ENCODE measurements around the gene EYS. TPM values are rescaled to one million over a fixed set of nuclear protein-coding genes. Genes with fewer than 3 reads are reported as not detected.

Gene EYS
- total RNA-seq, 1 experiment from 2014 or later, result not detected

- TF ChIP-seq CTCF (IDR thresholded peaks at IDR 0.05 in 2 of 3, conservative IDR thresholded peaks at IDR 0.05 in 1 of 3; ENCODE audit: borderline replicate concordance in 1 of 3, insufficient read depth in 1 of 3, low read depth in 2 of 3, low read length in 2 of 3) (no peak), EGR1 (IDR thresholded peaks at IDR 0.05; ENCODE audit: low read depth) (no peak), POLR2AphosphoS5 (IDR thresholded peaks at IDR 0.05; ENCODE audit: low read depth, low read length) (no peak), CBX3 (IDR thresholded peaks at IDR 0.05; ENCODE audit: low read depth) (no peak), SIN3A (IDR thresholded peaks at IDR 0.05; ENCODE audit: low read depth) (no peak), ATF3 (IDR thresholded peaks at IDR 0.05) (no peak), JUND (IDR thresholded peaks at IDR 0.05) (no peak), EZH2 (IDR thresholded peaks at IDR 0.05) (no peak), ZFX (IDR thresholded peaks at IDR 0.05) (no peak), POLR2A (IDR thresholded peaks at IDR 0.05; ENCODE audit: borderline replicate concordance, extremely low read depth, insufficient read depth, insufficient read length) (no peak)
Measured at GRCh38 chr6:65558071-65558470, 149.0 kb downstream of the EYS start (continued).

- no TSS peak for BruUV-seq (replicated peaks)
- H3K36me3 ChIP-seq (ENCODE audit: control insufficient read depth in 1 of 2, insufficient read depth in 2 of 2, low read length in 2 of 2), result no peaks in the 10 kb centered on the region
- ChIA-PET CTCF (no interaction called here), RAD21 (ENCODE audit: low non-redundant PET in 1 of 2, low total read pairs in 2 of 2, uncharacterized antibody in 2 of 2, unreplicated experiment in 2 of 2) (no interaction called here), POLR2A (no interaction called here)
- no peaks in the 10 kb centered on the region for H3K27me3 ChIP-seq (ENCODE audit: insufficient read depth, low read length)
- no peaks in the 10 kb centered on the region for H4K20me1 ChIP-seq (ENCODE audit: insufficient read depth)
- H3K4me3 ChIP-seq (replicated peaks in 1 of 2; ENCODE audit: low read depth in 1 of 2, low read length in 2 of 2), result no peak overlapping the region
- H3K4me2 ChIP-seq (ENCODE audit: low read length), result no peak overlapping the region
- H3K4me1 ChIP-seq (ENCODE audit: control insufficient read depth in 1 of 2, insufficient read depth in 2 of 2, low read length in 2 of 2), result no peaks in the 10 kb centered on the region
- no peaks in the 10 kb centered on the region for H3K79me2 ChIP-seq (ENCODE audit: insufficient read depth, low read length)
- no peak for DNase-seq (ENCODE audit: low read depth, low spot score)
- no peak for TF ChIP-seq SIN3A (IDR thresholded peaks at IDR 0.05; ENCODE audit: low read depth)
- no peak for TF ChIP-seq ZFX (IDR thresholded peaks at IDR 0.05)
- TF ChIP-seq EZH2 (IDR thresholded peaks at IDR 0.05), result no peak
- TF ChIP-seq JUND (IDR thresholded peaks at IDR 0.05), result no peak
- TF ChIP-seq REST (IDR thresholded peaks at IDR 0.05; ENCODE audit: low read depth), result no peak
- no peak for TF ChIP-seq MAX (IDR thresholded peaks at IDR 0.05)
- TF ChIP-seq CTCF (IDR thresholded peaks at IDR 0.05 in 2 of 3, conservative IDR thresholded peaks at IDR 0.05 in 1 of 3; ENCODE audit: borderline replicate concordance in 1 of 3, insufficient read depth in 1 of 3, low read depth in 2 of 3, low read length in 2 of 3), result no peak
- TF ChIP-seq SP1 (IDR thresholded peaks at IDR 0.05; ENCODE audit: low read depth), result no peak
- no peak for TF ChIP-seq ATF3 (IDR thresholded peaks at IDR 0.05)
- no peak for TF ChIP-seq ELF1 (IDR thresholded peaks at IDR 0.05; ENCODE audit: borderline replicate concordance, low read depth)
- TF ChIP-seq SRF (IDR thresholded peaks at IDR 0.05; ENCODE audit: low read depth), result no peak
- no peak for TF ChIP-seq RAD21 (IDR thresholded peaks at IDR 0.05; ENCODE audit: low read depth)
- intact Hi-C loops (cut with micrococcal nuclease), result no loop called here
- no peak overlapping the region for H3K9ac ChIP-seq (ENCODE audit: low read length)
- no peak for ATAC-seq
- H3K9me2 ChIP-seq (ENCODE audit: insufficient read depth), result no peaks in the 10 kb centered on the region
- peaks cover 0 to 20% of the 10 kb centered on the region in 2 experiments; a peak in 2 of 4 replicates for H3K9me3 ChIP-seq (ENCODE audit: control insufficient read depth in 1 of 2, insufficient read depth in 1 of 2, low read depth in 1 of 2, low read length in 2 of 2)
- H2AFZ ChIP-seq (ENCODE audit: low read depth, low read length, poor library complexity, severe bottlenecking), result no peak overlapping the region
- H3K27ac ChIP-seq (ENCODE audit: low read depth, low read length), result no peak overlapping the region
Measured at GRCh38 chr6:65557224-65557623, 149.8 kb downstream of the EYS start.
